WTC11 (cell line): ENCODE data around the gene ZSCAN4. TPM values are rescaled to one million over a fixed set of nuclear protein-coding genes. Genes with fewer than 3 reads are reported as not detected.

Experiments
- ATAC-seq: fragments of 200-7000 bp; cut with Tn5 transposase; 2 replicates; pipeline ENCODE4 v1.10.0; 2021; ENCODE audit warnings: mild to moderate bottlenecking, moderate library complexity
- CTCF ChIA-PET: fragments of 300-600 bp; sonication (Branson Sonifier 250); formaldehyde crosslinking; loops from one replicate; lab custom pipeline; 2021; ENCODE audit warnings: antibody characterized with exemption; lab: Charles Lee
- POLR2A ChIA-PET: fragments of 350-600 bp; sonication (Branson Sonifier 250); formaldehyde crosslinking; loops from one replicate; lab custom pipeline; 2021; ENCODE audit warnings: antibody characterized with exemption; lab: Charles Lee
- DNase-seq: peaks from one replicate; pipeline ENCODE4 v3.0.0; 2021; ENCODE audit warnings: low spot score
- H3K27ac Mint-ChIP-seq: 2 replicates; pipeline ENCODE4 v1.8.0; 2021; ENCODE audit warnings: mixed read lengths
- H3K27me3 Mint-ChIP-seq: 2 replicates; pipeline ENCODE4 v1.8.0; 2021; ENCODE audit warnings: low read depth, mild to moderate bottlenecking, moderate library complexity, mixed read lengths
- H3K36me3 Mint-ChIP-seq: 2 replicates; pipeline ENCODE4 v1.8.0; 2021; ENCODE audit warnings: mixed read lengths
- H3K4me1 Mint-ChIP-seq: 2 replicates; pipeline ENCODE4 v1.8.0; 2022; ENCODE audit warnings: mixed read lengths
- H3K4me3 Mint-ChIP-seq: 2 replicates; pipeline ENCODE4 v1.8.0; 2021; ENCODE audit warnings: mild to moderate bottlenecking, moderate library complexity, mixed read lengths
- H3K9me3 Mint-ChIP-seq: 2 replicates; pipeline ENCODE4 v1.8.0; 2021; ENCODE audit warnings: mixed read lengths
- CDX4 ChIP-seq: fragments of 250-450 bp; sonication (Bioruptor Pico); IDR thresholded peaks from 2 replicates; pipeline ENCODE4 v1.9.0; 2021; ENCODE audit warnings: moderate library complexity, mild to moderate bottlenecking, inconsistent platforms, borderline replicate concordance
- CREM ChIP-seq: sonication (generic); formaldehyde crosslinking; IDR thresholded peaks from 2 replicates; pipeline ENCODE4 v1.8.1; 2022; ENCODE audit warnings: mild to moderate bottlenecking, missing genetic modification reagents, moderate library complexity
- FOXK1 ChIP-seq: sonication (generic); formaldehyde crosslinking; IDR thresholded peaks from 2 replicates; pipeline ENCODE4 v1.8.0; 2022; ENCODE audit warnings: mild to moderate bottlenecking, moderate library complexity, missing genetic modification reagents
- GABPB1 ChIP-seq: sonication (generic); formaldehyde crosslinking; IDR thresholded peaks from 2 replicates; pipeline ENCODE4 v1.8.1; 2023; ENCODE audit warnings: mild to moderate bottlenecking, missing genetic modification reagents
- GRHL2 ChIP-seq: fragments of 250-450 bp; sonication (Bioruptor Pico); IDR thresholded peaks from 2 replicates; pipeline ENCODE4 v1.8.0; 2022; ENCODE audit warnings: mild to moderate bottlenecking, moderate library complexity; ENCODE audit not compliant: insufficient replicate concordance, severe bottlenecking
- GTF2I ChIP-seq: fragments of 250-450 bp; sonication (Bioruptor Pico); conservative IDR thresholded peaks from 2 replicates; pipeline ENCODE4 v1.4.0; 2021; ENCODE audit warnings: mild to moderate bottlenecking
- MYBL2 ChIP-seq: sonication (generic); formaldehyde crosslinking; IDR thresholded peaks from 2 replicates; pipeline ENCODE4 v1.8.1; 2023; ENCODE audit warnings: mild to moderate bottlenecking, moderate library complexity, missing genetic modification reagents
- NR1H2 ChIP-seq: sonication (generic); formaldehyde crosslinking; IDR thresholded peaks from 2 replicates; pipeline ENCODE4 v1.9.0; 2021; ENCODE audit warnings: mild to moderate bottlenecking, moderate library complexity, missing genetic modification reagents
- NR2C2 ChIP-seq: sonication (generic); formaldehyde crosslinking; IDR thresholded peaks from 2 replicates; pipeline ENCODE4 v1.8.0; 2022; ENCODE audit warnings: mild to moderate bottlenecking, missing genetic modification reagents
- TCF7 ChIP-seq: sonication (generic); formaldehyde crosslinking; IDR thresholded peaks from 2 replicates; pipeline ENCODE4 v1.8.0; 2022; ENCODE audit warnings: mild to moderate bottlenecking, low read depth, missing genetic modification reagents, moderate library complexity
- USF2 ChIP-seq: sonication (generic); formaldehyde crosslinking; IDR thresholded peaks from 2 replicates; pipeline ENCODE4 v1.8.1; 2023; ENCODE audit warnings: mild to moderate bottlenecking, missing genetic modification reagents, moderate library complexity
- ZBTB21 ChIP-seq: sonication (generic); formaldehyde crosslinking; IDR thresholded peaks from 2 replicates; pipeline ENCODE4 v1.8.1; 2023; ENCODE audit warnings: mild to moderate bottlenecking, missing genetic modification reagents, borderline replicate concordance
- ZNF416 ChIP-seq: fragments of 250-450 bp; sonication (Bioruptor Pico); IDR thresholded peaks from 2 replicates; pipeline ENCODE4 v1.9.0; 2021; ENCODE audit warnings: mild to moderate bottlenecking, inconsistent platforms
- ZNF425 ChIP-seq: fragments of 250-450 bp; sonication (Bioruptor Pico); conservative IDR thresholded peaks from 2 replicates; pipeline ENCODE4 v1.9.0; 2021; ENCODE audit warnings: mild to moderate bottlenecking
- ZSCAN18 ChIP-seq: fragments of 250-450 bp; sonication (Bioruptor Pico); IDR thresholded peaks from 2 replicates; pipeline ENCODE4 v2.1.2; 2022; ENCODE audit warnings: mild to moderate bottlenecking, moderate library complexity
- total RNA-seq: library from RNA; stranded (reverse); gene quantifications from 3 replicates; pipeline ENCODE4 v1.2.3, GENCODE V29; 2021
- TF ChIP-seq, protein P1 (sequence below): sonication (generic); formaldehyde crosslinking; conservative IDR thresholded peaks from 2 replicates; pipeline ENCODE4 v1.8.1; 2022; ENCODE audit warnings: mild to moderate bottlenecking, missing genetic modification reagents
- TF ChIP-seq, protein P2 (sequence below): sonication (generic); formaldehyde crosslinking; IDR thresholded peaks from 2 replicates; pipeline ENCODE4 v1.8.1; 2022; ENCODE audit warnings: missing genetic modification reagents, borderline replicate concordance
- TF ChIP-seq, protein P3 (sequence below): sonication (generic); formaldehyde crosslinking; IDR thresholded peaks from 2 replicates; pipeline ENCODE4 v1.8.1; 2023; ENCODE audit warnings: mild to moderate bottlenecking, missing genetic modification reagents, borderline replicate concordance

The ZSCAN4 gene
- total RNA-seq, 1 experiment from 2014 or later, result 0.13 TPM

DNA sequence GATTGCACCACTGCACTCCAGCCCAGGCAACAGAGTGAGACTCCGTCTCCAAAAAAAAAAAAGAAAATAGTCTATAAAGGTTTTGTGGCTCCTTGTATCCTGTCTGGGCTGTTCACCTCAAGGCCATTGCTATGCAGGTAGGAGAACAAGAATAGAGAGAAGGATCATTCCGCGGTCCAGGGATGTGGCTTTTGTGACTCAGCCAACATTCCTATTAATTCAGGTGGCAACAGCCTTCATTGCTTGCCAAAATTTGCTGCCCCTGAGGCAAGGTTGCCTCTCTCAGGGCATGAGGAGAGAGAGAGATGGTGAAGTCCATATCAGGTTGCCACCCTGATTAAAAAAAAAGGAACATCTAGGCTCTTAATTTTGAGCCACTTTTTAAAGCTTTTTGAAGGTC, 21.0 kb downstream of the ZSCAN4 start:
- Mint-ChIP-seq H3K36me3 (peaks cover 61% of the 10 kb centered on the region), H3K9me3 (peaks cover 48% of the 10 kb centered on the region), H3K27me3 (no peaks in the 10 kb centered on the region; the same call in none of the 2 replicates), H3K27ac (no peak overlapping the region), H3K4me1 (no peaks in the 10 kb centered on the region), H3K4me3 (no peak overlapping the region)
- ChIA-PET POLR2A (no interaction called here), CTCF (no interaction called here)
- DNase-seq (no peak), ATAC-seq (no peak)
- TF ChIP-seq FOXK1 (CRISPR knock-in tag), result no peak
- no peak for TF ChIP-seq NR2C2 (CRISPR knock-in tag)
- no peak for TF ChIP-seq TCF7 (CRISPR knock-in tag)
- no peak for TF ChIP-seq GABPB1
- TF ChIP-seq NR1H2 (CRISPR knock-in tag), result no peak
- TF ChIP-seq GTF2I (CRISPR knock-in tag), result no peak
- TF ChIP-seq ZBTB21, result no peak
- TF ChIP-seq, protein P1, sequence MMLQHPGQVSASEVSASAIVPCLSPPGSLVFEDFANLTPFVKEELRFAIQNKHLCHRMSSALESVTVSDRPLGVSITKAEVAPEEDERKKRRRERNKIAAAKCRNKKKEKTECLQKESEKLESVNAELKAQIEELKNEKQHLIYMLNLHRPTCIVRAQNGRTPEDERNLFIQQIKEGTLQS (CRISPR knock-in tag), result no peak
- TF ChIP-seq MYBL2, result no peak
- TF ChIP-seq USF2, result no peak

GRCh38 chr19:57701625-57702024, 32.9 kb downstream of the ZSCAN4 start:
- peaks cover 33% of the 10 kb centered on the region for H3K4me1 Mint-ChIP-seq
- ATAC-seq (no peak), DNase-seq (no peak)
- no peak overlapping the region for H3K27ac Mint-ChIP-seq
- H3K9me3 Mint-ChIP-seq, result peaks cover 23% of the 10 kb centered on the region
- CTCF ChIA-PET, result no interaction called here
- H3K36me3 Mint-ChIP-seq, result peaks cover 77% of the 10 kb centered on the region
- TF ChIP-seq ZNF425 (CRISPR knock-in tag) (no peak), ZSCAN18 (CRISPR knock-in tag) (no peak), USF2 (no peak)
- no peak overlapping the region for H3K4me3 Mint-ChIP-seq
- H3K27me3 Mint-ChIP-seq, result no peaks in the 10 kb centered on the region
- POLR2A ChIA-PET, result no interaction called here

DNA sequence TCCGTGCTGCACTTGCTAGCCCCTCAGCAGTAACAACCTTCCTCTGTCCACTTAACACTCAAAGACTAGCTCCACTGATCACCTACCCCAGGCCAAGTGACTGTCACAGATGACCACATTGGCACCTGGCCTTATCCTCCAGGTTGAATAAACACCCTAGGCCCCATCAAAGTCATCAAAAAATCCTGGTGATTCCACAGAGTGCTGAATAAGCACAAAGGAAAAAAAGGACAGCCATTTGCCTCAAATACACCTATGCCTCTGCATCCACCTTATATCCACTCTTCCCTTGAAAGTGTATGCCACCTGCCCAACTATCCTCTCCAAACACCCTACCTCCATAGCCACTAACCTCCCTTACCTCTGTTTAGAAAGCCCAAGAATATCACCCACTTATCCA, 37.6 kb downstream of the ZSCAN4 start:
- 0 out of 2 replicates have a peak, but pooled peaks cover under 1% of the 10 kb centered on the region for H3K27me3 Mint-ChIP-seq
- DNase-seq, result no peak
- H3K36me3 Mint-ChIP-seq, result peaks cover 51% of the 10 kb centered on the region
- peaks cover 55% of the 10 kb centered on the region for H3K4me1 Mint-ChIP-seq
- no peak overlapping the region for H3K27ac Mint-ChIP-seq
- no peak overlapping the region; the same call in 1 of the 2 replicates for H3K4me3 Mint-ChIP-seq
- no peak for ATAC-seq
- CTCF ChIA-PET, result interaction anchor here (0.7 kb wide), 1 partner anchor 1640 kb away, joined by 4 read pairs; no protein-coding TSS in a partner anchor
- peaks cover 15% of the 10 kb centered on the region for H3K9me3 Mint-ChIP-seq
- POLR2A ChIA-PET, result no interaction called here
- TF ChIP-seq FOXK1 (CRISPR knock-in tag), result no peak
- TF ChIP-seq, protein P2, sequence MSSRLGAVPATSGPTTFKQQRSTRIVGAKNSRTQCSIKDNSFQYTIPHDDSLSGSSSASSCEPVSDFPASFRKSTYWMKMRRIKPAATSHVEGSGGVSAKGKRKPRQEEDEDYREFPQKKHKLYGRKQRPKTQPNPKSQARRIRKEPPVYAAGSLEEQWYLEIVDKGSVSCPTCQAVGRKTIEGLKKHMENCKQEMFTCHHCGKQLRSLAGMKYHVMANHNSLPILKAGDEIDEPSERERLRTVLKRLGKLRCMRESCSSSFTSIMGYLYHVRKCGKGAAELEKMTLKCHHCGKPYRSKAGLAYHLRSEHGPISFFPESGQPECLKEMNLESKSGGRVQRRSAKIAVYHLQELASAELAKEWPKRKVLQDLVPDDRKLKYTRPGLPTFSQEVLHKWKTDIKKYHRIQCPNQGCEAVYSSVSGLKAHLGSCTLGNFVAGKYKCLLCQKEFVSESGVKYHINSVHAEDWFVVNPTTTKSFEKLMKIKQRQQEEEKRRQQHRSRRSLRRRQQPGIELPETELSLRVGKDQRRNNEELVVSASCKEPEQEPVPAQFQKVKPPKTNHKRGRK (CRISPR knock-in tag), result no peak
- no peak for TF ChIP-seq USF2
- TF ChIP-seq, protein P3, sequence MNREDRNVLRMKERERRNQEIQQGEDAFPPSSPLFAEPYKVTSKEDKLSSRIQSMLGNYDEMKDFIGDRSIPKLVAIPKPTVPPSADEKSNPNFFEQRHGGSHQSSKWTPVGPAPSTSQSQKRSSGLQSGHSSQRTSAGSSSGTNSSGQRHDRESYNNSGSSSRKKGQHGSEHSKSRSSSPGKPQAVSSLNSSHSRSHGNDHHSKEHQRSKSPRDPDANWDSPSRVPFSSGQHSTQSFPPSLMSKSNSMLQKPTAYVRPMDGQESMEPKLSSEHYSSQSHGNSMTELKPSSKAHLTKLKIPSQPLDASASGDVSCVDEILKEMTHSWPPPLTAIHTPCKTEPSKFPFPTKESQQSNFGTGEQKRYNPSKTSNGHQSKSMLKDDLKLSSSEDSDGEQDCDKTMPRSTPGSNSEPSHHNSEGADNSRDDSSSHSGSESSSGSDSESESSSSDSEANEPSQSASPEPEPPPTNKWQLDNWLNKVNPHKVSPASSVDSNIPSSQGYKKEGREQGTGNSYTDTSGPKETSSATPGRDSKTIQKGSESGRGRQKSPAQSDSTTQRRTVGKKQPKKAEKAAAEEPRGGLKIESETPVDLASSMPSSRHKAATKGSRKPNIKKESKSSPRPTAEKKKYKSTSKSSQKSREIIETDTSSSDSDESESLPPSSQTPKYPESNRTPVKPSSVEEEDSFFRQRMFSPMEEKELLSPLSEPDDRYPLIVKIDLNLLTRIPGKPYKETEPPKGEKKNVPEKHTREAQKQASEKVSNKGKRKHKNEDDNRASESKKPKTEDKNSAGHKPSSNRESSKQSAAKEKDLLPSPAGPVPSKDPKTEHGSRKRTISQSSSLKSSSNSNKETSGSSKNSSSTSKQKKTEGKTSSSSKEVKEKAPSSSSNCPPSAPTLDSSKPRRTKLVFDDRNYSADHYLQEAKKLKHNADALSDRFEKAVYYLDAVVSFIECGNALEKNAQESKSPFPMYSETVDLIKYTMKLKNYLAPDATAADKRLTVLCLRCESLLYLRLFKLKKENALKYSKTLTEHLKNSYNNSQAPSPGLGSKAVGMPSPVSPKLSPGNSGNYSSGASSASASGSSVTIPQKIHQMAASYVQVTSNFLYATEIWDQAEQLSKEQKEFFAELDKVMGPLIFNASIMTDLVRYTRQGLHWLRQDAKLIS (CRISPR knock-in tag), result no peak
- no peak for TF ChIP-seq CDX4 (CRISPR knock-in tag)
- no peak for TF ChIP-seq CREM (CRISPR knock-in tag)
- no peak for TF ChIP-seq GRHL2 (CRISPR knock-in tag)
- TF ChIP-seq ZNF416 (CRISPR knock-in tag), result no peak
